HG03457 (cell line): ENCODE results near the gene BICDL2.
A peak's percentile ranks its signal among the peaks of the same experiment; 100 is the strongest.

ENCODE experiments used
- ATAC-seq: cut with Tn5 transposase; IDR thresholded peaks from one replicate; pipeline ENCODE4 v1.9.1; 2021; ENCODE audit warnings: moderate number of reproducible peaks; ENCODE audit not compliant: unreplicated experiment

BICDL2 gene

GRCh38 chr16:3013491-3013951, 23.2 kb downstream of the BICDL2 start:
- ATAC-seq, result no peak

- no peak for ATAC-seq
Observed at GRCh38 chr16:3012828-3013420, 23.8 kb downstream of the BICDL2 start, which contains the start of gene CLDN9. Gene CLDN9, plus strand, starts transcription at chr16:3012923. Its CDS starts 440 bp downstream, at chr16:3013363.

GRCh38 chr16:3012246-3012645, 24.5 kb downstream of the BICDL2 start:
- ATAC-seq, result no peak

GRCh38 chr16:3010510-3010909, 26.2 kb downstream of the BICDL2 start:
- ATAC-seq, result no peak

GRCh38 chr16:3009568-3010390, 27.0 kb downstream of the BICDL2 start:
- no peak for ATAC-seq

GRCh38 chr16:3008690-3009037, 28.1 kb downstream of the BICDL2 start:
- no peak for ATAC-seq

- ATAC-seq, result no peak
Observed at GRCh38 chr16:3007957-3008689, 28.6 kb downstream of the BICDL2 start.

GRCh38 chr16:3007059-3007956, 29.4 kb downstream of the BICDL2 start:
- no peak for ATAC-seq

- no peak for ATAC-seq
Observed at GRCh38 chr16:3004781-3005284, 31.9 kb downstream of the BICDL2 start.

- no peak for ATAC-seq
Observed at GRCh38 chr16:3004319-3004718, 32.4 kb downstream of the BICDL2 start.

- ATAC-seq, result peak; percentile 83
Observed at GRCh38 chr16:3003582-3004270, 33.0 kb downstream of the BICDL2 start.

- no peak for ATAC-seq
Observed at GRCh38 chr16:3001316-3001715, 35.4 kb downstream of the BICDL2 start.

- no peak for ATAC-seq
Observed at GRCh38 chr16:3000540-3000939, 36.2 kb downstream of the BICDL2 start.

GRCh38 chr16:2999929-3000328, 36.8 kb downstream of the BICDL2 start:
- no peak for ATAC-seq

- no peak for ATAC-seq
Observed at GRCh38 chr16:2996298-2996697, 40.4 kb downstream of the BICDL2 start.

- ATAC-seq, result no peak
Observed at GRCh38 chr16:2992383-2993081, 44.2 kb downstream of the BICDL2 start.

GRCh38 chr16:2991566-2992261, 45.0 kb downstream of the BICDL2 start:
- ATAC-seq, result no peak

GRCh38 chr16:2990891-2991290, 45.9 kb downstream of the BICDL2 start:
- no peak for ATAC-seq
